Measurements from ENCODE around the gene IARS2. TPM values are rescaled to one million over a fixed set of nuclear protein-coding genes. Genes with fewer than 3 reads are reported as not detected.
"Not testable (repeated sequence)": the region's sequence is repeated elsewhere in the genome, so short reads cannot be mapped to it uniquely, and the experiment has no call there.

Gene IARS2
- total RNA-seq, 1 experiment from 2014 or later, result 106 TPM

DNA sequence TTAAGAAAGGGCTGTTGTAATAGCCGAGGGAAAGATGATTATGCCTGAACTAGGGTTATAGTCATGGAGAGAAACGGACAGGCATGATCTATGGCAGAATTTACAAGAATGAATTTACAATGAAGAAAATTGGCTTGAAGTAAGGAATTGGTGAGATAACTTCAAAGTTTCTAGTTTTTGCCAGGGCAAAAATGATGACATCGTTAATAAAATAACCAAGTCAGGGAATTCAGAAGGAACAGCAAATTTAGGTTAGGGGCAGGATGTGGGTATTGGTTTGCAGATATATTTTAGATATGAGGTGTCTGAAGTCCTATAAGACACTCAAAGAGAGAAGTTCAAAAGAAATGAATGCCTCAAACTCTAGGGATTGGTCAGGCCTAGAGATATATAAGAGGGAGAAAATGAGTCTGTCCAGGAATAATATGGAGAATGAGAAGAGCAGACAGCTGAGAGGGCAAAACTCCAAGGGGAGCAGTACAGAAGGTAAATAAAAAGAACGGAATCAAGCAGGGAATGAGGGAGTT is 62.8 kb downstream of the IARS2 start:
- Histone ChIP-seq H3K36me3 (ENCODE audit: control insufficient read depth, insufficient read depth, low read length) (peaks cover 11% of the 10 kb centered on the region), H3K9me3 (ENCODE audit: control insufficient read depth, insufficient read depth, low read depth, low read length) (no peaks in the 10 kb centered on the region), H3K4me1 (ENCODE audit: control insufficient read depth, insufficient read depth, low read length) (no peaks in the 10 kb centered on the region), H3K27ac (ENCODE audit: low read length) (no peak overlapping the region), H3K4me3 (ENCODE audit: low read depth in 2 of 2, low read length in 2 of 2) (no peak overlapping the region), H3K27me3 (ENCODE audit: control insufficient read depth, insufficient read depth, low read length) (no peaks in the 10 kb centered on the region)
- ChIA-PET CTCF (interaction anchor here (0.8 kb wide), 1 partner anchor 523 kb away, joined by 3 read pairs; no protein-coding TSS in a partner anchor), POLR2A (no interaction called here)
- DNase-seq (ENCODE audit: low read depth, low spot score) (no peak), ATAC-seq (no peak)
- TF ChIP-seq TCF7L2 (IDR thresholded peaks at IDR 0.05; ENCODE audit: low read depth, low read length) (no peak), SIN3A (IDR thresholded peaks at IDR 0.05; ENCODE audit: borderline replicate concordance, insufficient read depth, low read depth, low read length) (no peak), POLR2AphosphoS5 (IDR thresholded peaks at IDR 0.05; ENCODE audit: low read depth, low read length) (no peak)
- TF ChIP-seq, protein P1, sequence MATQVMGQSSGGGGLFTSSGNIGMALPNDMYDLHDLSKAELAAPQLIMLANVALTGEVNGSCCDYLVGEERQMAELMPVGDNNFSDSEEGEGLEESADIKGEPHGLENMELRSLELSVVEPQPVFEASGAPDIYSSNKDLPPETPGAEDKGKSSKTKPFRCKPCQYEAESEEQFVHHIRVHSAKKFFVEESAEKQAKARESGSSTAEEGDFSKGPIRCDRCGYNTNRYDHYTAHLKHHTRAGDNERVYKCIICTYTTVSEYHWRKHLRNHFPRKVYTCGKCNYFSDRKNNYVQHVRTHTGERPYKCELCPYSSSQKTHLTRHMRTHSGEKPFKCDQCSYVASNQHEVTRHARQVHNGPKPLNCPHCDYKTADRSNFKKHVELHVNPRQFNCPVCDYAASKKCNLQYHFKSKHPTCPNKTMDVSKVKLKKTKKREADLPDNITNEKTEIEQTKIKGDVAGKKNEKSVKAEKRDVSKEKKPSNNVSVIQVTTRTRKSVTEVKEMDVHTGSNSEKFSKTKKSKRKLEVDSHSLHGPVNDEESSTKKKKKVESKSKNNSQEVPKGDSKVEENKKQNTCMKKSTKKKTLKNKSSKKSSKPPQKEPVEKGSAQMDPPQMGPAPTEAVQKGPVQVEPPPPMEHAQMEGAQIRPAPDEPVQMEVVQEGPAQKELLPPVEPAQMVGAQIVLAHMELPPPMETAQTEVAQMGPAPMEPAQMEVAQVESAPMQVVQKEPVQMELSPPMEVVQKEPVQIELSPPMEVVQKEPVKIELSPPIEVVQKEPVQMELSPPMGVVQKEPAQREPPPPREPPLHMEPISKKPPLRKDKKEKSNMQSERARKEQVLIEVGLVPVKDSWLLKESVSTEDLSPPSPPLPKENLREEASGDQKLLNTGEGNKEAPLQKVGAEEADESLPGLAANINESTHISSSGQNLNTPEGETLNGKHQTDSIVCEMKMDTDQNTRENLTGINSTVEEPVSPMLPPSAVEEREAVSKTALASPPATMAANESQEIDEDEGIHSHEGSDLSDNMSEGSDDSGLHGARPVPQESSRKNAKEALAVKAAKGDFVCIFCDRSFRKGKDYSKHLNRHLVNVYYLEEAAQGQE (IDR thresholded peaks at IDR 0.05; ENCODE audit: insufficient read depth in 1 of 2, low read depth in 2 of 2, low read length in 1 of 2), result no peak
- TF ChIP-seq, protein P2, sequence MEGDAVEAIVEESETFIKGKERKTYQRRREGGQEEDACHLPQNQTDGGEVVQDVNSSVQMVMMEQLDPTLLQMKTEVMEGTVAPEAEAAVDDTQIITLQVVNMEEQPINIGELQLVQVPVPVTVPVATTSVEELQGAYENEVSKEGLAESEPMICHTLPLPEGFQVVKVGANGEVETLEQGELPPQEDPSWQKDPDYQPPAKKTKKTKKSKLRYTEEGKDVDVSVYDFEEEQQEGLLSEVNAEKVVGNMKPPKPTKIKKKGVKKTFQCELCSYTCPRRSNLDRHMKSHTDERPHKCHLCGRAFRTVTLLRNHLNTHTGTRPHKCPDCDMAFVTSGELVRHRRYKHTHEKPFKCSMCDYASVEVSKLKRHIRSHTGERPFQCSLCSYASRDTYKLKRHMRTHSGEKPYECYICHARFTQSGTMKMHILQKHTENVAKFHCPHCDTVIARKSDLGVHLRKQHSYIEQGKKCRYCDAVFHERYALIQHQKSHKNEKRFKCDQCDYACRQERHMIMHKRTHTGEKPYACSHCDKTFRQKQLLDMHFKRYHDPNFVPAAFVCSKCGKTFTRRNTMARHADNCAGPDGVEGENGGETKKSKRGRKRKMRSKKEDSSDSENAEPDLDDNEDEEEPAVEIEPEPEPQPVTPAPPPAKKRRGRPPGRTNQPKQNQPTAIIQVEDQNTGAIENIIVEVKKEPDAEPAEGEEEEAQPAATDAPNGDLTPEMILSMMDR (IDR thresholded peaks at IDR 0.05), result no peak
- intact Hi-C loops (cut with micrococcal nuclease; ENCODE audit: unreplicated experiment), result no loop called here
- BruUV-seq (replicated peaks), result no TSS peak
- in situ Hi-C loops (cut with HindIII; ENCODE audit: low pct_unique_long_range_greater_than_20kb, low sequenced_read_pairs), result no loop called here

DNA sequence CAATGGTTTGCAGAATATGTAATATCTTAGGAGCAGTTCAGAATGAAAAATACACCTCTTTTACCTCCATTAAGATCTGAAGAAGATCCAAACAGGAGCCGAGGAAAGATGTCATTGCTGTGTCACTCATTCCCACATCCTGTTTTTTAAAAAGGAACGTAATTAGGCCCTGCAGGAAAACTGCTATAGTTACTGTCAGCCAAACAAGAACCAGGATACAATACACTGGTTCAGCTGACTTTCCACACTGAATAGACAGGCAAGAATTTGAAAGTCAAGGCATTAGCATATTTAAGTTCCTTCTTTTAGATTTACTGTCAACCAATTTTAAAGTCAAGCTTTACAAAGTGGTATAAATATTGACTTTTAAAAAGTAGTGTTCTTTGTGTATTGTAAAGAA is 63.8 kb downstream of the IARS2 start:
- DNase-seq (ENCODE audit: low read depth, low spot score), result no peak
- Histone ChIP-seq H3K9me3 (ENCODE audit: control insufficient read depth, insufficient read depth, low read depth, low read length) (no peaks in the 10 kb centered on the region), H3K36me3 (ENCODE audit: control insufficient read depth, insufficient read depth, low read length) (peaks cover 10% of the 10 kb centered on the region), H3K27ac (ENCODE audit: low read length) (no peak overlapping the region), H3K4me3 (ENCODE audit: low read depth in 2 of 2, low read length in 2 of 2) (no peak overlapping the region), H3K4me1 (ENCODE audit: control insufficient read depth, insufficient read depth, low read length) (no peaks in the 10 kb centered on the region), H3K27me3 (ENCODE audit: control insufficient read depth, insufficient read depth, low read length) (no peaks in the 10 kb centered on the region)
- ChIA-PET POLR2A (no interaction called here), CTCF (no interaction called here)
- in situ Hi-C loops (cut with HindIII; ENCODE audit: low pct_unique_long_range_greater_than_20kb, low sequenced_read_pairs), result no loop called here
- BruUV-seq (replicated peaks), result no TSS peak
- no peak for TF ChIP-seq POLR2AphosphoS5 (IDR thresholded peaks at IDR 0.05; ENCODE audit: low read depth, low read length)
- no peak for TF ChIP-seq SIN3A (IDR thresholded peaks at IDR 0.05; ENCODE audit: borderline replicate concordance, insufficient read depth, low read depth, low read length)
- TF ChIP-seq TCF7L2 (IDR thresholded peaks at IDR 0.05; ENCODE audit: low read depth, low read length), result no peak
- TF ChIP-seq, protein P1 (IDR thresholded peaks at IDR 0.05; ENCODE audit: insufficient read depth in 1 of 2, low read depth in 2 of 2, low read length in 1 of 2), result no peak
- TF ChIP-seq, protein P2 (IDR thresholded peaks at IDR 0.05), result no peak
- intact Hi-C loops (cut with micrococcal nuclease; ENCODE audit: unreplicated experiment), result no loop called here
- no peak for ATAC-seq

DNA sequence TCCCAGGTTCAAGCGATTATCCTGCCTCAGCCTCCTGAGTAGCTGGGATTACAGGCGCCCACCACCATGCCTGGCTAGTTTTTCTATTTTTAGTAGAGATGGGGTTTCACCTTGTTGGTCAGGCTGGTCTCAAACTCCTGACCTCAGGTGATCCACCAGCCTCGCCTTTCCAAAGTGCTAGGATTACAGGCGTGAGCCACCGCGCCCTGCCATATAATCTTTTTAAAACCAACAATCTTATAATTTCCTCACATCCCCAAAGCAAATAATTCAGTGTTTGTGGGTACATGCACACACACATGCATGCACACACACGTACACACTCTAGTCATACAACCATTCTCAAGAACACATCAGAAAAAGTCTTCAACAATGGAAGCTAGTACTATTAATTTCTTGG is 64.6 kb downstream of the IARS2 start:
- H3K4me1 ChIP-seq (ENCODE audit: control insufficient read depth, insufficient read depth, low read length); H3K27ac ChIP-seq (ENCODE audit: low read length); BruUV-seq (replicated peaks); H3K36me3 ChIP-seq (ENCODE audit: control insufficient read depth, insufficient read depth, low read length); CTCF ChIA-PET; H3K9me3 ChIP-seq (ENCODE audit: control insufficient read depth, insufficient read depth, low read depth, low read length); POLR2A ChIA-PET; ATAC-seq; H3K27me3 ChIP-seq (ENCODE audit: control insufficient read depth, insufficient read depth, low read length); H3K4me3 ChIP-seq (ENCODE audit: low read depth in 2 of 2, low read length in 2 of 2); in situ Hi-C loops (cut with HindIII; ENCODE audit: low pct_unique_long_range_greater_than_20kb, low sequenced_read_pairs); intact Hi-C loops (cut with micrococcal nuclease; ENCODE audit: unreplicated experiment); DNase-seq (ENCODE audit: low read depth, low spot score): not testable (repeated sequence)

All from Panc1 (cell line).